Subcutaneous abdominal adipose tissue (tissue), 5 donors: ENCODE results near the gene YIPF1.
"Not testable (repeated sequence)": the region's sequence is repeated elsewhere in the genome, so short reads cannot be mapped to it uniquely, and the experiment has no call there.

Experiments used
- H3K27ac ChIP-seq: one replicate; pipeline ENCODE4 v1.7.0; 2013; ENCODE audit warnings: low read depth, mild to moderate bottlenecking, inconsistent platforms, low read length, moderate library complexity
- H3K27me3 ChIP-seq, 5 donors: one replicate each; pipeline ENCODE4 v1.7.0; 2013; ENCODE audit warnings: low read length in 5 of 5, inconsistent platforms in 1 of 5; ENCODE audit not compliant: control insufficient read depth in 5 of 5, insufficient read depth in 4 of 5
- H3K36me3 ChIP-seq, 5 donors: one replicate each; pipeline ENCODE4 v1.7.0; 2013; ENCODE audit warnings: low read length in 5 of 5; ENCODE audit not compliant: control insufficient read depth in 5 of 5, insufficient read depth in 5 of 5
- H3K4me1 ChIP-seq, 5 donors: one replicate each; pipeline ENCODE4 v1.7.0; 2013; ENCODE audit warnings: low read length in 5 of 5, mild to moderate bottlenecking in 3 of 5, moderate library complexity in 1 of 5; ENCODE audit not compliant: control insufficient read depth in 5 of 5, insufficient read depth in 5 of 5
- H3K4me3 ChIP-seq, 5 donors: one replicate each; pipeline ENCODE4 v1.7.0; 2013; ENCODE audit warnings: low read length in 5 of 5, low read depth in 1 of 5
- H3K9ac ChIP-seq, 5 donors: one replicate each; pipeline ENCODE4 v1.7.0; 2013; ENCODE audit warnings: low read length in 5 of 5, mild to moderate bottlenecking in 4 of 5, moderate library complexity in 3 of 5
- H3K9me3 ChIP-seq, 5 donors: one replicate each; pipeline ENCODE4 v1.7.0; 2013; ENCODE audit warnings: low read length in 5 of 5; ENCODE audit not compliant: control insufficient read depth in 5 of 5
- donor health status: healthy.
- donor health status: healthy.
- donor health status: healthy.
- donor health status: healthy.
- donor health status: healthy.

YIPF1 gene

DNA sequence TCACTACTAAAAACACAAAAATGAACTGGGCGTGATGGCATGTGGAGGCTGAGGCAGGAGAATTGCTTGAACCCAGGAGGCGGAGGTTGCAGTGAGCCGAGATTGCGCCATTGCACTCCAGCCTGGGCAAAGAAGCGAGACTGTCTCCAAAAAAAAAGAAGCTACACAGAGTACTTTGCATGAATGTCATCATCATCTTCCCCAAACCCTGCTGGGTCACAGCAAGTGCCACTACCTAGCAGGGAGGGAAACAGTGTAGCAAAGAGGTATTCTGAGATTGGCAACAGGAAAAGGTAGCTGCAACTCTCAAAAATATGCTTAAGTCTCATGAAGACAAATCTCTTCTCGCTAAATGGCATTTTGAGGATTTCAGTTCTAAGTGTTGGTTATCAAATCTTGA is 64.3 kb downstream of the YIPF1 start:
- no peaks in the 10 kb centered on the region for H3K27me3 ChIP-seq
- no peaks in the 10 kb centered on the region for H3K4me1 ChIP-seq
- H3K27ac ChIP-seq: no peak overlapping the region
- H3K9ac ChIP-seq: no peak overlapping the region
- H3K9me3 ChIP-seq: no peaks in the 10 kb centered on the region
- no peak overlapping the region for H3K4me3 ChIP-seq
- H3K36me3 ChIP-seq: peaks cover 16 to 38% (median 20%) of the 10 kb centered on the region in 5 donors

DNA sequence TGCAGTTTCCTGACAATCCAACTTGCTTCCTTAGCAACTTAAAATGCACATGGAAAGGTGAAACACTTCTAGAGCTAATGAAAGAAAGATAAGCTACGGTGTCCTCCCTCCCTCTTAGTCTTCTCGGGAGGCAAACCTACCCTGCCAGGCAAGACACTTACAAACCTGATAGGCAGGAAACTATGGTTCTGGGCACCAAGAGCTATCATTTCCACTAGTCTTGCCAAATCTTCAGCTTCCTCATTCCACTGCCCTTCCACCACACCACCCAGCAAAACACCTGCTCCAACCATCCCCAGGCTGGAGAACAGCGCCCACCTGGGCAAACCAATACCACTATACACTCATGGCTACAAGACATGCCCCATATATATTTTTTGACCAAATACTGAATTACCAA is 66.7 kb downstream of the YIPF1 start:
- Histone ChIP-seq H3K4me3 (no peak overlapping the region), H3K36me3 (peaks cover 16 to 34% (median 25%) of the 10 kb centered on the region in 5 donors), H3K27me3 (no peaks in the 10 kb centered on the region), H3K9ac (no peak overlapping the region), H3K9me3 (no peaks in the 10 kb centered on the region), H3K27ac (no peak overlapping the region), H3K4me1 (no peaks in the 10 kb centered on the region)

DNA sequence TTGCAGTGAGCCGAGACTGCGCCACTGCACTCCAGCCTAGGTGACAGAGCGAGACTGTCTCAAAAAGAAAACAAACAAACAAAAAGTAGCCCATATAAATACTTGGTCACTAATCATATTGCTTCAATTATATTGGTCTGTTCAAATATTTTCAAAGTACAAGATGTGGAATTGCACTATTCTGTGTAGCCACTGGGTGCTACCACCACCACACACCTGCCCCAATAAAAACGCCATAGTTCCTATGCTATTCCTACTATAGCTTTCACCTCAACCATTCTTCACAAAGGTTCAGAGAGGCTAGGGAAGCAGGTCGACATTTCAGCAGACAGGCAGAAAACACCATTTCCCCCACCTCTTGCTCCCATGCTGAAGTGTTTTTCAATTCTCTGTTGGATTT is 68.2 kb downstream of the YIPF1 start:
- Histone ChIP-seq H3K27ac (no peak overlapping the region), H3K36me3 (peaks cover 16 to 34% (median 25%) of the 10 kb centered on the region in 5 donors), H3K4me1 (no peaks in the 10 kb centered on the region), H3K9ac (no peak overlapping the region), H3K27me3 (no peaks in the 10 kb centered on the region), H3K9me3 (no peaks in the 10 kb centered on the region), H3K4me3 (no peak overlapping the region)

DNA sequence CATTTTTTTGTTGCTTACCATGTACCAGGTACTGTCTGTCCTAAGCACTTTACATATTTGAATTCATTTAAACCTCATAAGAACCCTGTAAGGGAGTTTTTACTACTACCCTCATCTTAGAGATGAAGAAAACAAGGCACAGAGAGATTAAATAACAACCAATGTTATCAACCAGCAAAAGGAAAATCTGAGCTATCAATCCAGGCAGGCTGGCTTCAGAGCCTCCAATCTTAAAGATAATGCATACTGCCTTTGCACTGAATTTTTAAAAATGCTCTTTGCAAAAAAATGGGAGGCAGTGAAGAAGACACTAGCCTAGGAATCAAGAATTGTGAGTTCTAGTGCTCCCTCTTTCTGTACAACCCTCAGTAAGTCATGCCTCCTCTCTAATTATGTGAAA is 70.2 kb downstream of the YIPF1 start:
- Histone ChIP-seq H3K4me1 (no peaks in the 10 kb centered on the region), H3K4me3 (no peak overlapping the region), H3K27ac (no peak overlapping the region), H3K27me3 (no peaks in the 10 kb centered on the region), H3K9me3 (no peaks in the 10 kb centered on the region), H3K9ac (no peak overlapping the region), H3K36me3 (peaks cover 3 to 17% (median 12%) of the 10 kb centered on the region in 5 donors)

DNA sequence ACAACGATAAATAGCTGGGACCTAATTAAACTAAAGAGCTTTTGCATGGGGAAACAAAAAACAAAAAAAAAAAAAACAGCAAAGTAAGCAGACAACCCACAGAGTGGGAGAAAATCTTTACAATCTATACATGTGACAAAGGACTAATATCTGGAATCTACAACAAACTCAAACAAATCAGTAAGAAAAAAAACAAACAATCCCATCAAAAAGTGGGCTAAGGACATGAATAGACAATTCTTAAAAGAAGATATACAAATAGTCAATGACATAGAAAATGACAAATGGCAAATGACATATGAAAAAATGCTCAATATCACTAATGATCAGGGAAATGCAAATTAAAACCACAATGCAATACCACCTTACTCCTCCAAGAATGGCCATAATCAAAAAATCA is 73.0 kb downstream of the YIPF1 start:
- H3K9me3 ChIP-seq, H3K27ac ChIP-seq: not testable (repeated sequence)

DNA sequence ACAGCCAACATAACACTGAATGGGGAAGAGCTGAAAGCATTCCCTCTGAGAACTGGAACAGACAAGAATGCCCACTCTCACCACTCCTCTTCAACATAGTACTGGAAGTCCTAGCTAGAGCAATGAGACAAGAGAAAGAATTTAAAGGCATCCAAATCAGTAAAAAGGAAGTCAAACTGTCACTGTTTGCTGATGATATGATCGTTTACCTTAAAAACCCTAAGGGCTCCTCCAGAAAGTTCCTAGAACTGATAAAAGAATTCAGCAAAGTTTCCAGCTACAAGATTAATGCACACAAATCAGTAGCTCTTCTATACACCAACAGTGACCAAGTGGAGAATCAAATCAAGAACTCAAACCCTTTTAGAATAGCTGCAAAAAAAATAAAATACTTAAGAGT is 74.1 kb downstream of the YIPF1 start:
- H3K27me3 ChIP-seq, H3K4me1 ChIP-seq, H3K4me3 ChIP-seq, H3K27ac ChIP-seq, H3K9me3 ChIP-seq, H3K9ac ChIP-seq: not testable (repeated sequence)
- peaks cover 4 to 14% (median 5%) of the 10 kb centered on the region in 5 donors for H3K36me3 ChIP-seq

More for the DNA sequence above, 73.0 kb downstream of the YIPF1 start:
- peaks cover 0 to 14% (median 5%) of the 10 kb centered on the region in 5 donors for H3K36me3 ChIP-seq
- H3K9ac ChIP-seq, H3K27me3 ChIP-seq, H3K4me3 ChIP-seq, H3K4me1 ChIP-seq: not testable (repeated sequence)

DNA sequence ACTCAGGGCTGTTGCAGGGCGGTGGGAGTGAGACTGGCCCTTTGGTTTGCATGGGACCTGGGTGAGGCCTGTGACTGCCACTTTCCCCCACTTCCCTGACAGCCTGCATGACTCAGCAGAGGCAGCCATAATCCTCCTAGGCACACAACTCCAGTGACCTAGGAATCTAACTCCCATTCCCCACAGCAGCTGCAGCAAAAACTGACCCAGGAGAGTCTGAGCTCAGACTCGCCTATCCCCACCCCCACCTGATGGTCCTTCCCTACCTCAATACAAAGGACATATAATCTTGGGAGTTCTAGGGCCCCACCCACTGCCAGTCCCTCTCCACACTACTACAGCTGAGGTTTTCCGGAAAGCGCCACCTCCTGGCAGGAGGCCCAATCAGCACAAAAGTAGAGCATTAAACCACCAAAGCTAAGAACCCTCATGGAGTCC is 78.2 kb downstream of the YIPF1 start:
- Histone ChIP-seq H3K4me1 (peaks cover 0 to 10% (median 9%) of the 10 kb centered on the region in 5 donors), H3K36me3 (peaks cover 0 to 12% (median 5%) of the 10 kb centered on the region in 5 donors), H3K27me3 (no peaks in the 10 kb centered on the region), H3K27ac (no peak overlapping the region), H3K4me3 (no peak overlapping the region), H3K9me3 (no peaks in the 10 kb centered on the region), H3K9ac (no peak overlapping the region)

DNA sequence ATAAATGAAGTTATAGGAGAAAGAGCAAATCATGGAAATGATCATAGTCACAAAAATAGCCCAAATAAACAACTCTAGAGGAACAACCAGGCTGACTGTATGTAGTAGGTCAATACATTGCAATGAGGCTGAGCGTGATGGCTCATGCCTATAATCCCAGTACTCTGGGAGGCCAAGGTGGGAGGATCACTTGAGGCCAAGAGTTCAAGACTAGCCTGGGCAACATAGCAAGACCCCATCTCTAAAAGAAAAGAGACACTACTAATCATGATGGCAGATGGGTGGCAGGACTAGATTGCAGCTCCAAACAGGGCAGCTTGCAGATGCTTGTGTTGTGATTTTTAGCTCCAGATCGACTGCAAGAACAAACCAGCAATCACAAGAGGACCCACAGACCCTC is 79.1 kb downstream of the YIPF1 start:
- no peak overlapping the region for H3K9ac ChIP-seq
- H3K4me3 ChIP-seq: no peak overlapping the region
- no peaks in the 10 kb centered on the region for H3K9me3 ChIP-seq
- H3K27me3 ChIP-seq: no peaks in the 10 kb centered on the region
- peaks cover 0 to 11% (median 8%) of the 10 kb centered on the region in 5 donors for H3K36me3 ChIP-seq
- no peak overlapping the region for H3K27ac ChIP-seq
- peaks cover 0 to 10% (median 9%) of the 10 kb centered on the region in 5 donors for H3K4me1 ChIP-seq

DNA sequence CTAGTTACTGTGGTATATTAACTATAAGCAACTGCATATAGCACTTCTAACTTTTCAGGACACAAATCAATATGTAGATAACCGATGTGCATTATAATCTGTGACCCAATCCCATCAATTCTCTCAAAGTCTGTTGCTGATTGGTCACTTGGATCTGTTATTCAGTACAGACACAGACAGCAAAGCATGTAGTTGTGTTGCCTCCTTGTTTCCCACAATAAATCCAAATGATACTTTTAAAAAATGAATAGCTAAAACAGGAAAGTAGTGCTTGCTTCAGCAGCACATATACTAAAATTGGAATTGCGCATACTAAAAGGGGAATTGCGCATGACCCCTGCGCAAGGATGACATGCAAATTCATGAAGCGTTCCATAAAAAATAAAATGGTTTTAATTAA is 79.6 kb downstream of the YIPF1 start:
- H3K4me3 ChIP-seq: no peak overlapping the region
- H3K27me3 ChIP-seq: no peaks in the 10 kb centered on the region
- H3K27ac ChIP-seq: no peak overlapping the region
- peaks cover 0 to 9% (median 7%) of the 10 kb centered on the region in 5 donors for H3K36me3 ChIP-seq
- no peak overlapping the region for H3K9ac ChIP-seq
- H3K9me3 ChIP-seq: no peaks in the 10 kb centered on the region
- H3K4me1 ChIP-seq: peaks cover 0 to 10% (median 9%) of the 10 kb centered on the region in 5 donors

DNA sequence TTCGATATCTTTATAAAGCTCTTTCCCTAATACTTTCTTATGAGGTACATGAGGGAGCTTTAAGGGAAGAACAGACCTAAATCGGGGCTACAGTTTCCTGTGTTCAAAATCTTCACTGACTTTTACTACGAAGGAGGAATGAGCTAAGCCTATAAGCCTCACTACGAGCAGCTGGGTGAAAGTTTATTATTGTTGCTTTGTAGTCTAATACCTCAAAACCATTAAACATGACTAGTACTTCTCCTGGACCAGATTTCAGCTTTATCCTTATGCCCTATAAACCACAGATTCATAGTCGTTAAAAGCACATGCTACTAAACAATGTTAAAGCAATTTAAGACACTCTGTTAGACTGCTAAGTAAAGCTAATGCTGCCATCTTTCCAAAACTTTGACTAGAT is 81.7 kb downstream of the YIPF1 start:
- H3K27me3 ChIP-seq: no peaks in the 10 kb centered on the region
- no peak overlapping the region for H3K4me3 ChIP-seq
- no peak overlapping the region for H3K27ac ChIP-seq
- peaks cover 0 to 10% (median 9%) of the 10 kb centered on the region in 5 donors for H3K4me1 ChIP-seq
- peaks cover 3 to 12% (median 7%) of the 10 kb centered on the region in 5 donors for H3K36me3 ChIP-seq
- no peak overlapping the region for H3K9ac ChIP-seq
- no peaks in the 10 kb centered on the region for H3K9me3 ChIP-seq
